Large intestine (tissue), 3 donors: ENCODE measurements around the gene MRTO4. TPM values are rescaled to one million over a fixed set of nuclear protein-coding genes. Genes with fewer than 3 reads are reported as not detected.
A peak's percentile ranks its signal among the peaks of the same experiment; 100 is the strongest.
"Not testable (repeated sequence)": the region's sequence is repeated elsewhere in the genome, so short reads cannot be mapped to it uniquely, and the experiment has no call there.

Experiments used
- DNase-seq, 2 donors: peaks; one replicate each; pipeline versions ENCODE4 v3.0.0 to v3.0.0-alpha.2; 2013
- H3K27ac ChIP-seq: one replicate; pipeline ENCODE4 v1.5.1; 2013; ENCODE audit warnings: low read length
- H3K27me3 ChIP-seq: 2 replicates; pipeline ENCODE4 v1.6.1; 2013; ENCODE audit warnings: low read length; ENCODE audit not compliant: control insufficient read depth, insufficient read depth
- H3K36me3 ChIP-seq: 2 replicates; pipeline ENCODE4 v1.6.1; 2013; ENCODE audit warnings: low read length; ENCODE audit not compliant: control insufficient read depth, insufficient read depth
- H3K4me1 ChIP-seq: one replicate; pipeline ENCODE4 v1.6.1; 2013; ENCODE audit warnings: low read length; ENCODE audit not compliant: control insufficient read depth, insufficient read depth
- H3K4me3 ChIP-seq: one replicate; pipeline ENCODE4 v1.5.1; 2013; ENCODE audit warnings: low read length
- H3K9me3 ChIP-seq: one replicate; pipeline ENCODE4 v1.6.1; 2013; ENCODE audit warnings: mild to moderate bottlenecking, low read depth, low read length, moderate library complexity; ENCODE audit not compliant: control insufficient read depth
- WGBS: methylation state at CpG from one replicate; pipeline ENCODE4 v1.1.5; 2013; ENCODE audit warnings: low lambda C conversion rate; ENCODE audit not compliant: insufficient coverage; 5-methylcytosine and 5-hydroxymethylcytosine counted together
- polyA plus RNA-seq: library from polyadenylated mRNA; unstranded; fragments of 120-200 nt; gene quantifications from one replicate; pipeline ENCODE4 v1.2.1, GENCODE V29; 2013

MRTO4 gene
- polyA plus RNA-seq, 1 donor, result 27.4 TPM

DNA sequence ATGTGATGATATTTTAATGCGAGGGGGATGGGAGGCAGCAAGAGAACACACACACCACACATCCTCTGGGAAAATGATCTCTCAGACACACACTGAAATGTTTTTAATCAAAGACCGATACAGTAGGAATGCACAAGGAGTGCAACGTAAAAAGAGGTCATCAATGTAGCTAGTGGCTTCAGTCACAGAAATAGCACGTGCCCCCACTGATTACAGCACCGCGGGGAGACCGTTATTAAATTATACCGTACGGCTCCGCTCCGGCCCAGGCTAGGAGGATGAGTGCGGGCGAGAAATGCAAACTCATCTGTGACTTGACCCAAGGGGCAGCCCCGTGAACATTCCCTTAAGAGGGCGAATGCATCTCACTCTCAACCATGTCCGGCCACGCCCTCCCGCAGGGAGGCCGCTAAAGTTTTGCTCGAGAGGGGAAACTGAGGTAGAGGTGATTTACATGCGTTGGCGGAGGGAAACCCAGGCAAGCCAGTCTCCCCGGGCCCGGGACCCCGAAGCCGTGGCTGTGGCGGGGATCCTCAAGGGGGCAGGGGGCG, 42.1 kb upstream of the MRTO4 start:
- WGBS, result no CpG with 5 or more reads among the region's 28 CpGs
- H3K4me1 ChIP-seq, result peaks cover 17% of the 10 kb centered on the region

DNA sequence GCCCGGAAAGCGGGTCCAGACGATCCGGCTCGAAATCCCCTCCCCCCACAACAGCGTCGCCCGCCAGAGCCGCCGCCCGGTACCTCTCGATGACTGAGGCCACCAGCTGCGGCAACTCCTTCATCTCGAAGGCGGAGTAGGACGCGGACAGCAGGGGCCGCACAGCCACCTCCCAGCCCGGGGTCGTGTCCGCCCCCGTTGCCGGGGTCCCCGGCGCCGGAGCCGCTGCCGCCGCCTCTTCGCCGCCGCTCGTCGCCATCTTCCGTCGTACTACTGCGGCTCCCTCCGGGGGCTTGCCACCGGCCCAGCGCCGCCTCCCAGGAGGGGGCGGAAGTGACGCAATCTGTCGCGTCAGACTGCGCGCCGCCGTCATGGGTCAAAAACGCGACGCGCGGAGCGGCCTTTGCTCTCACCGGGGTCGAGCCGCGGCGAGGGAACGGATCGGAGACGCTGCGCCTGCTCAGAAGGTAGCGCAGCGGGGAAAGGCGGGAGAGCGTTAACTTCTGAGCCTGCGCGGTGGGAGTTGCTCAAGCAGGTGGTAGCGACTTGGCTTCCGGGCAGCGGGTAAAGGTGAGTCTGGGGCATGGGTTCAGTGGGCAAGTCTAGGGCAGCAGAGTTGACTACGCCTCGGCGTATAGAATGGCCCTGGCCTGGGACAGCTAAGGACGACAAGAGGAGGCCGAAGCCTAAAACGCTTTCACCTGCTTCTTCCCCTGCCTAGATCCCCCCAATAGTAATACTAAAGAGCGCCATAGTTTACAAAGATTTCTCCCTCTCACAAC, 41.4 kb upstream of the MRTO4 start, which contains the start of gene UBR4:
TSS of gene UBR4 (minus strand) at position 277 of the 782 bp plus-strand sequence. CDS start at position 259, 18 bp downstream.
- Histone ChIP-seq H3K27me3 (no peaks in the 10 kb centered on the region), H3K36me3 (peaks cover 6% of the 10 kb centered on the region), H3K27ac (peak within 1 kb of the TSS; percentile 89), H3K4me3 (peak within 1 kb of the TSS; percentile 99), H3K4me1 (peaks cover 17% of the 10 kb centered on the region), H3K9me3 (no peaks in the 10 kb centered on the region)
- WGBS, result no CpG with 5 or more reads among the region's 80 CpGs
- peak; percentile 98 to 99 for DNase-seq

More for the DNA sequence above, 42.1 kb upstream of the MRTO4 start:
- Histone ChIP-seq H3K9me3 (no peaks in the 10 kb centered on the region), H3K36me3 (peaks cover 6% of the 10 kb centered on the region), H3K4me3 (peak overlapping the region; percentile 99), H3K27me3 (no peaks in the 10 kb centered on the region), H3K27ac (peak overlapping the region; percentile 89)
- peak; percentile 29 to 65 for DNase-seq

DNA sequence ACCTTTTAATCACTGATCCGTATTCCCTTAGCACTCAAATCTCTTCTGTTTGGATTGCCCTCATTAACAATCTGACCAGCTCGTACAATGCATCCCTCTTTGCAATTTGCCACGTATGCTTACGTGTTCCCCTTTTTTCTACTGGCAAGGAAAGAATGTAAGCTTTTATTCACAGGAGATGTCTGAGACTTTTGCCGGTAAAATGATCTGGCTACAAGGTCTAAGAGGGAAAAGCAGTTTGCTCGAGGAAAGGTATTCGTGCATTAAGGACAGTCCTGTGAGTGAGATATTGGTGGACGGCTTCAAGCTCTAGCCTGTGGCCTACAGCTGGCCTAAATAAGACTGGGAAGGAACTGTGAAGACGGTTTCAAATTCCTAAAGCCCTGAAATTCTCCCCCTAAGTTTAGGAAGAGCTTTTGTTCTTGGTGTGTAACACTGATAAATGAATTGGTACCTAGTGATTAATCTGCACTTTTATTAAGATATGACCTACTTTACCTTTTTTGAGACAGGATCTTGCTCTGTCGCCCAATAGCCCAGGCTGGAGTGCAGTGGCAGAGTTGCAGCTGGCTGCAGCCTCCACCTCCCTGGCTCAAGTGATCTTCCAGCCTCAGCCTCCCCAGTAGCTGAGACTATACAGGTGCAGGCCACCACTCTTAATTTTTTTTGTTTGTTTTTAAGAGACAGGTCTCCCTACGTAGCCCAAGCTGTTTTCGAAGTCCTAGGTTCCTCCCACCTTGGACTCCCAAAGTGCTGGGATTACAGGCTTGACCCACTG, 40.6 kb upstream of the MRTO4 start:
- Histone ChIP-seq H3K4me3 (peak overlapping the region; percentile 99), H3K36me3 (peaks cover 8% of the 10 kb centered on the region), H3K27ac (peak overlapping the region; percentile 89), H3K9me3 (no peaks in the 10 kb centered on the region), H3K4me1 (peaks cover 14% of the 10 kb centered on the region), H3K27me3 (no peaks in the 10 kb centered on the region)
- no peak for DNase-seq
- WGBS, result 25% methylated on average over 4 of the region's 12 CpGs

DNA sequence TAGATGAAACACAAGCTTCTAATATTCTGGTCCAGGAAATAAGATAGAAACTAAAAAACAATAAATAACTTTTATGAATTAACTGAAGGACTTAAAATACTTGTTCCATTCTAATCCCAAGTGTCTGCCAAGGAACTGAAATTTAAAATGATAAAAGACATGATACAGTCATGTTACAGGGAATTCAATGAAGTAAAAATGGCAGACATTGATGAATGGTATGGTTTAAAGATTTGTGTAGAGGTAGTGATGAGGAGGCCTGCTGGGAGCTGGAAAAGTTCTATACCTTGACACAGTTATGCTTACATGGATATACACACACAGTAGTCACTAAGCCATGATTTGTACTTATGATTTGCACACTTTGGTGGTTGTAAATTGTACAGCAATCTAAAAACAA, 39.4 kb upstream of the MRTO4 start:
- no peak for DNase-seq
- Histone ChIP-seq H3K4me1 (peaks cover 12% of the 10 kb centered on the region), H3K36me3 (peaks cover 14% of the 10 kb centered on the region), H3K9me3 (no peaks in the 10 kb centered on the region), H3K27me3 (no peaks in the 10 kb centered on the region), H3K4me3 (no peak overlapping the region), H3K27ac (no peak overlapping the region)

DNA sequence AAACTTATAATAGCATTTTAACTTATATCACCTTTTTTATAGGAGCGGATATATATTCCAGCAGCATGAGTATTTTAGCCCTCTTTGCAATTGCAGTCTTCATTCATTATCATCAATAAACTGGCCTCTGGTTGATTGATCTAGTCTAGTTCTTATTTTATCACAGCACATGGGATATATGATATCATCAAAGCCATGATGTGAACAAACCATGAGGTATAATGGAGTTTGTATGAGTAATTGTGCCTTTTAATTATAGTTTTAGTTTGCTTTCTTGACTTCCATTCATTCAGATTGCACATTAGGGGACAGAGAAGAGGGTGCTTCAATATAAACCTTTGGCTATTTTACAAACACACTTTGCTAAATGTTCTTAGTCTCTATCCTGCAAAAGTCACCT, 38.0 kb upstream of the MRTO4 start:
- H3K4me1 ChIP-seq, result peaks cover 12% of the 10 kb centered on the region
- DNase-seq, result no peak
- peaks cover 22% of the 10 kb centered on the region for H3K36me3 ChIP-seq
- no CpG with 5 or more reads among the region's 1 CpG for WGBS
- no peaks in the 10 kb centered on the region for H3K27me3 ChIP-seq
- H3K9me3 ChIP-seq, result no peaks in the 10 kb centered on the region
- no peak overlapping the region for H3K4me3 ChIP-seq
- H3K27ac ChIP-seq, result no peak overlapping the region

DNA sequence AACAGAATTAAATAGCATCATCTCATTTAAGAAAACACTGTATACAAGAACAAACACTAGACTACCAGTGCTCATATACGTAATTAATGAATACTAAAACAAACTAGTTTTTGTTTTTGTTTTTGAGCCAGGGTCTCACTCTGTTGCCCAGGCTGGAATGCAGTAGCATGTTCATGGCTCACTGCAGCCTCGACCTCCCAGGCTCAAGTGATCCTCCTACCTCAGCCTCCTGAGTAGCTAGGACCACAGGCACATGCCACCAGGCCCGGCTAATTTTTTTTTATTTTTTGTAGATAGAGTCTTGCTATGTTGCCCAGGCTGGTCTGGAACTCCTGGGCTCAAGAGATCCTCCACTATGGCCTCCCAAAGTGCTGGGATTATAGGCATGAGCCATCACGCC, 35.0 kb upstream of the MRTO4 start:
- not testable (repeated sequence) for H3K27me3 ChIP-seq, H3K4me1 ChIP-seq, H3K27ac ChIP-seq, H3K4me3 ChIP-seq, DNase-seq, H3K9me3 ChIP-seq
- WGBS, result no CpG with 5 or more reads among the region's 4 CpGs
- peaks cover 51% of the 10 kb centered on the region for H3K36me3 ChIP-seq

DNA sequence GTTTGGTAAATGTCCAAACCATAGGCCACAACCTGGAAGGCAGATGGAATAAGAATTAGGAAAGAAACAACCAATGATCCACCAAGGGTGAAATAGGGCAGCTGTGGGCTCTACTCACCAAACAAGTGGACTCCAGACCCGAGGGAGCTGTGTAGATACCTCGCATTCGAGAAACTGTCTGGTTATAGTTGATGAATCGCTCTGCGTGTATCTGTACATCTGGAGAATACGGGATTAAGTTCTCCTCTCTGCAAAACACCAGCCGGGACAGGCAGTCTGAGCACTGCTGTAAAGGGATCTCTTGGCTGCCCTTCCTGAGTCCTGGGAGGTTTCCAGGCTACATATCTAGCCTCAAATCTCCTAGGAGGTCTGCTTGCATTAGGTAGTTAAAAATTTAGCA, 32.2 kb upstream of the MRTO4 start:
- no peaks in the 10 kb centered on the region for H3K4me1 ChIP-seq
- H3K9me3 ChIP-seq, result no peaks in the 10 kb centered on the region
- H3K4me3 ChIP-seq, result no peak overlapping the region
- H3K36me3 ChIP-seq, result peaks cover 74% of the 10 kb centered on the region
- no peaks in the 10 kb centered on the region for H3K27me3 ChIP-seq
- no peak overlapping the region for H3K27ac ChIP-seq
- no peak for DNase-seq
- no CpG with 5 or more reads among the region's 7 CpGs for WGBS

DNA sequence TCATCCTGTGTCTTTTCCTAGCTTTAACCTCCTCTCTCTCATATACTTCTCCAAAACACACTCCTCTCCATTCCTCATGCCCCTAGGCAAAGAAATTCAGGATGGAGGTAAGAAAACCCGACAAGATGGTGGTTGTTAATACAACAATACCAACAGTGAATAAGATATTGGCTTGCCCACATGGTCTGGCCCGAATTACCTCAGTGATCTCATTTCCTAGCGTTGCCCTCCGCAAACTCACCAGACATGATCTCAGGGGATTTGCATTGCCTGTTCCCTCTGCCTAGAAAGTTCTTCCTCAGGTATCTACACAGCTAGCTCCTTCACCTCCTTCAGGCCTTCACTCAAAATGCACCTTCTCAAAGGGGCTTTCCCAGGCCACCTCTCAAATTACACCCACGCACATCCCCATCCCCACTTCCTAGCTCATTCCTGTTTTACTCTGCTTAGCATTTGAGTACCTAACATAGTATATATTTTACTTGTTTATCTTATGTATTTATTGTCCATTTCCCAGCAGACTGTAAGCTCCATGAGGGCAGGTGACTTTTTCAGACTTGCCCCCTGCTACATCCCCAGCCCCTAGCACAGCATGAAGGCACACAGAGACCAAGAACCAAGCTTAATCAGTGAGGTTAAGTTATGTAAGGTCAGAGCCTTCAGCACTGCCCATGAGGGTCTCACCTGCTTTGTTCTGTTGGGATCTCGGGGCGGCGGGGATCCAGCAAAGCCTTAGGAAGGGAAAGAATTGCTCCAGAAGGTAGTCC, 31.3 kb upstream of the MRTO4 start:
- no peak for DNase-seq
- WGBS, result 100% methylated on average over 1 of the region's 8 CpGs

DNA sequence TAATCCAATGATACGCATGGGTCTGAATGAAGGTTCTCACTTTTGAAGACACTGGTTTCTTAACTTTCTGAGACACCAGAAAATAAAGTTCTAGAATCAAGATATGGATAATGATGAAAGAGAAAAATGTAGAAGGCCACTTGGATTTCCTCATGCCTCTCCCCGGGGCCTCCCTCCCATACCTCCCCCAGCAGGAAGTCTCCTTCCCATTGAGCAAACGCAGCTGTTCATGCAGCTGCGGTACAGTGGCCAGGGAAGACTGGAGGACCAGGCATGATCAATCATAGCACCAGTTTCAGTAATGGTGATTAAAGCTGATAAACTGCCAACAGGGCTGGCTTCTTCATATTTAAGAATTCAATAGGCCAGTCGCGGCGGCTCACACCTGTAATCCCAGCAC, 30.6 kb upstream of the MRTO4 start:
- DNase-seq, result no peak
- 100% methylated on average over 1 of the region's 7 CpGs for WGBS
- Histone ChIP-seq H3K4me3 (no peak overlapping the region), H3K36me3 (peaks cover 79% of the 10 kb centered on the region), H3K27ac (no peak overlapping the region), H3K9me3 (no peaks in the 10 kb centered on the region), H3K4me1 (no peaks in the 10 kb centered on the region), H3K27me3 (no peaks in the 10 kb centered on the region)

More for the DNA sequence above, 31.3 kb upstream of the MRTO4 start:
- Histone ChIP-seq H3K4me1 (no peaks in the 10 kb centered on the region), H3K27me3 (no peaks in the 10 kb centered on the region), H3K9me3 (no peaks in the 10 kb centered on the region), H3K36me3 (peaks cover 77% of the 10 kb centered on the region), H3K4me3 (no peak overlapping the region), H3K27ac (no peak overlapping the region)

DNA sequence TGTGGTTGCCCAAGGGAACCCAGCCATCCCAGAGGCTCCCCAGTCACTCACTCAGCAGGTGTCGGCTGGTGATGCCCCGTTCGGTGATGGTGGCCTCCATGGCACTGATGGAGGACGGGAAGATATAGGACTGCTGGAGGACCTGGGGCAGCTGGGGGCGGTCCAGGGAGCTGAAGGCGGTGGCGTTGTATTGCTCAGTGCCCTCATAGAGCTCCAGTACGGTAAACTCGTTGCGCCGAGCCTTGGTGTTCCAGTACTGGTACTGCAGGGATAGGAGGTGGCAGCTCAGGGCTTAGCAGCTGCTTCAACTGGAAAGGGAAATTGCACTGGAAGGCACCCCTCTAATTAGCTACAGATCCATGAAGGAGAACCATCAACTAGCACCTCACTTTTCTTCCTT, 29.0 kb upstream of the MRTO4 start:
- Histone ChIP-seq H3K27ac (no peak overlapping the region), H3K36me3 (peaks cover 85% of the 10 kb centered on the region), H3K27me3 (no peaks in the 10 kb centered on the region), H3K4me3 (no peak overlapping the region), H3K9me3 (no peaks in the 10 kb centered on the region), H3K4me1 (no peaks in the 10 kb centered on the region)
- WGBS, result no CpG with 5 or more reads among the region's 11 CpGs
- no peak for DNase-seq
